CD4-positive, alpha-beta T cell (primary cell): ENCODE measurements around the gene DLGAP4. TPM values are rescaled to one million over a fixed set of nuclear protein-coding genes. Genes with fewer than 3 reads are reported as not detected.

ENCODE experiments used
- ATAC-seq: fragments of 200-7000 bp; cut with Tn5 transposase; one replicate; pipeline ENCODE4 v1.10.0; 2022; ENCODE audit warnings: mild to moderate bottlenecking; ENCODE audit not compliant: poor library complexity
- CTCF ChIA-PET: fragments of 350-600 bp; sonication (Branson Sonifier 250); formaldehyde crosslinking; loops from one replicate; lab custom pipeline; 2021; ENCODE audit warnings: antibody characterized with exemption, inconsistent platforms; lab: Charles Lee
- POLR2A ChIA-PET: fragments of 350-600 bp; sonication (Branson Sonifier 250); formaldehyde crosslinking; loops from one replicate; lab custom pipeline; 2021; ENCODE audit warnings: antibody characterized with exemption, inconsistent platforms; lab: Charles Lee
- DNase-seq, 14 experiments: peaks; one replicate each; pipeline ENCODE4 v3.0.0-alpha.2; 2013 to 2020; ENCODE audit warnings: mixed read lengths in 2 of 14
- H3K27ac ChIP-seq, 2 donors: one replicate each; pipeline versions ENCODE4 v1.5.1 to v1.7.0; 2013; ENCODE audit warnings: low read length in 2 of 2, low read depth in 1 of 2, mild to moderate bottlenecking in 1 of 2
- H3K27me3 ChIP-seq, 2 experiments: 1 replicate in 1 of 2; 2 replicates in 1 of 2; pipeline versions ENCODE4 v1.6.1 to v1.7.0; 2013; ENCODE audit warnings: low read length in 2 of 2, control low read depth in 1 of 2, mild to moderate bottlenecking in 1 of 2, moderate library complexity in 1 of 2; ENCODE audit not compliant: insufficient read depth in 2 of 2, control insufficient read depth in 1 of 2
- H3K36me3 ChIP-seq: one replicate; pipeline ENCODE4 v1.6.1; 2013; ENCODE audit warnings: low read length, control low read depth; ENCODE audit not compliant: insufficient read depth
- H3K4me1 ChIP-seq: one replicate; pipeline ENCODE4 v1.6.1; 2013; ENCODE audit warnings: low read length, control low read depth; ENCODE audit not compliant: insufficient read depth
- H3K4me3 ChIP-seq: one replicate; pipeline ENCODE4 v1.5.1; 2013; ENCODE audit warnings: mild to moderate bottlenecking, low read length, moderate library complexity
- H3K9me3 ChIP-seq, 2 experiments: 1 replicate in 1 of 2; 2 replicates in 1 of 2; pipeline versions ENCODE4 v1.6.1 to v1.7.0; 2013; ENCODE audit warnings: low read length in 2 of 2, mild to moderate bottlenecking in 2 of 2, control low read depth in 1 of 2, moderate library complexity in 1 of 2; ENCODE audit not compliant: control insufficient read depth in 1 of 2, insufficient read depth in 1 of 2
- H3K27ac Mint-ChIP-seq: one replicate; pipeline ENCODE4 v1.8.0; 2020; ENCODE audit warnings: mixed read lengths
- H3K27me3 Mint-ChIP-seq: one replicate; pipeline ENCODE4 v1.8.0; 2021; ENCODE audit warnings: mixed read lengths
- H3K36me3 Mint-ChIP-seq: one replicate; pipeline ENCODE4 v1.8.0; 2021; ENCODE audit warnings: low read depth, mixed read lengths
- H3K4me1 Mint-ChIP-seq: one replicate; pipeline ENCODE4 v1.8.0; 2021; ENCODE audit warnings: low read depth, mixed read lengths
- H3K4me3 Mint-ChIP-seq: one replicate; pipeline ENCODE4 v1.8.0; 2020; ENCODE audit warnings: mild to moderate bottlenecking, mixed read lengths
- H3K9me3 Mint-ChIP-seq: one replicate; pipeline ENCODE4 v1.8.0; 2020; ENCODE audit warnings: mixed read lengths
- CTCF ChIP-seq: fragments of 200-600 bp; IDR thresholded peaks from one replicate; pipeline ENCODE4 v1.8.0; 2022; ENCODE audit warnings: antibody characterized with exemption, mild to moderate bottlenecking
- intact Hi-C, 2 experiments: fragments of 100-400 bp; cut with DNase I in 1 of 2; cut with micrococcal nuclease in 1 of 2; formaldehyde crosslinking; loops; one replicate each; pipeline versions ENCODE4 v1.15.1 to v1.9.0; 2023 to 2025; cut with DNase I, micrococcal nuclease
- total RNA-seq, 174 experiments: library from RNA in 2 of 174; stranded (reverse) in 2 of 174; gene quantifications; one replicate each; pipeline ENCODE4 v1.2.3 and lab custom pipeline; 2021 to 2026

The DLGAP4 gene
- total RNA-seq, 2 experiments from 2014 or later, result 16.0 to 16.1 TPM

- no peak overlapping the region for H3K27ac Mint-ChIP-seq
- H3K4me1 Mint-ChIP-seq, result no peaks in the 10 kb centered on the region
- H3K36me3 Mint-ChIP-seq, result no peaks in the 10 kb centered on the region
- DNase-seq (no peak), ATAC-seq (no peak)
- H3K9me3 Mint-ChIP-seq, result peaks cover under 1% of the 10 kb centered on the region
- CTCF ChIA-PET, result no interaction called here
- Histone ChIP-seq H3K27ac (no peak overlapping the region), H3K4me3 (no peak overlapping the region), H3K36me3 (no peaks in the 10 kb centered on the region), H3K4me1 (no peaks in the 10 kb centered on the region), H3K9me3 (no peaks in the 10 kb centered on the region), H3K27me3 (no peaks in the 10 kb centered on the region)
- H3K4me3 Mint-ChIP-seq, result no peak overlapping the region
- TF ChIP-seq CTCF, result no peak
- peaks cover 11% of the 10 kb centered on the region for H3K27me3 Mint-ChIP-seq
- intact Hi-C loops, result loop anchor here in 1 of 2 experiments (10.0 kb wide), 1 partner anchor 225 kb away; no protein-coding TSS in a partner anchor
- POLR2A ChIA-PET, result no interaction called here
Measured at GRCh38 chr20:36319356-36320260, 13.5 kb downstream of the DLGAP4 start.

GRCh38 chr20:36320261-36320897 lies 14.2 kb downstream of the DLGAP4 start:
- no peak for DNase-seq
- intact Hi-C loops, result no loop called here
- no peak overlapping the region for H3K27ac ChIP-seq
- no peak overlapping the region for H3K4me3 ChIP-seq
- peaks cover 7% of the 10 kb centered on the region for H3K9me3 Mint-ChIP-seq
- TF ChIP-seq CTCF, result no peak
- peaks cover 11% of the 10 kb centered on the region for H3K27me3 Mint-ChIP-seq
- no peak overlapping the region for H3K4me3 Mint-ChIP-seq
- H3K36me3 ChIP-seq, result no peaks in the 10 kb centered on the region
- H3K27ac Mint-ChIP-seq, result no peak overlapping the region
- ATAC-seq, result no peak
- POLR2A ChIA-PET, result no interaction called here
- no peaks in the 10 kb centered on the region for H3K27me3 ChIP-seq
- H3K4me1 ChIP-seq, result no peaks in the 10 kb centered on the region
- H3K9me3 ChIP-seq, result no peaks in the 10 kb centered on the region
- H3K36me3 Mint-ChIP-seq, result no peaks in the 10 kb centered on the region
- CTCF ChIA-PET, result no interaction called here
- no peaks in the 10 kb centered on the region for H3K4me1 Mint-ChIP-seq

GRCh38 chr20:36320898-36321695 lies 15.0 kb downstream of the DLGAP4 start:
- H3K27ac Mint-ChIP-seq, result no peak overlapping the region
- DNase-seq, result no peak
- Histone ChIP-seq H3K4me1 (no peaks in the 10 kb centered on the region), H3K9me3 (peaks cover 0 to 4% of the 10 kb centered on the region in 2 experiments), H3K27me3 (no peaks in the 10 kb centered on the region), H3K27ac (no peak overlapping the region), H3K4me3 (no peak overlapping the region), H3K36me3 (no peaks in the 10 kb centered on the region)
- no peak overlapping the region for H3K4me3 Mint-ChIP-seq
- POLR2A ChIA-PET, result no interaction called here
- intact Hi-C loops, result no loop called here
- H3K4me1 Mint-ChIP-seq, result no peaks in the 10 kb centered on the region
- CTCF ChIA-PET, result no interaction called here
- no peaks in the 10 kb centered on the region for H3K36me3 Mint-ChIP-seq
- peaks cover 11% of the 10 kb centered on the region for H3K27me3 Mint-ChIP-seq
- no peak for TF ChIP-seq CTCF
- H3K9me3 Mint-ChIP-seq, result peaks cover 9% of the 10 kb centered on the region
- ATAC-seq, result no peak
